Stimulated activated CD4-positive, alpha-beta T cell treated with anti-CD3 and anti-CD28 coated beads, Interleukin-15, amount 100 ng/mL, for 1 hour (primary cell): ENCODE measurements around the gene CELF4.

Source experiments
- DNase-seq, 2 donors: peaks; one replicate each; pipeline ENCODE4 v3.0.0-alpha.2; 2020; ENCODE audit warnings: low read depth in 1 of 2, low spot score in 1 of 2

CELF4 gene

DNA sequence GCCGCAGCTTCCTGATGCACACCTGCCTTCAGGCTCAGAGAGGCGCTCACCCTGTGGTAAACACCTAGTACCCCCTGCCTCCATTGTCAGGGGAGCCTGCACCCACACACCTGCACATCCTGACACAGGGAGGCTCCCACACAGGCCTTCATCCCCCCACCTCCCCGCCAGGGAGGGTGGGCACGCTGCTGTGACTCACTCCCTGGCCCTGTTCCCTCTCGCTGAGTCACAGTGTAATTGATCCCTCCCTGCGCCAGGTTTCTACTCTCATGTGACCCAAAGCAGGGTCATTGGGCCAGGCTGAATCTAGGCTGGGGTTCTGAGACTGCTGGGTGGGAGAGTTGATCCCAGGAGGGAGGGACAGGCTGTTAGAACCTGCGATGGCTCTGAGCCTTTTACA is 8.5 kb upstream of the CELF4 start:
- DNase-seq: no peak

- DNase-seq: no peak
Observed at GRCh38 chr18:37572736-37573135, 7.1 kb upstream of the CELF4 start.

GRCh38 chr18:37571266-37571665 is 5.7 kb upstream of the CELF4 start:
- DNase-seq: no peak

GRCh38 chr18:37570336-37570930 is 4.8 kb upstream of the CELF4 start:
- DNase-seq: no peak

DNA sequence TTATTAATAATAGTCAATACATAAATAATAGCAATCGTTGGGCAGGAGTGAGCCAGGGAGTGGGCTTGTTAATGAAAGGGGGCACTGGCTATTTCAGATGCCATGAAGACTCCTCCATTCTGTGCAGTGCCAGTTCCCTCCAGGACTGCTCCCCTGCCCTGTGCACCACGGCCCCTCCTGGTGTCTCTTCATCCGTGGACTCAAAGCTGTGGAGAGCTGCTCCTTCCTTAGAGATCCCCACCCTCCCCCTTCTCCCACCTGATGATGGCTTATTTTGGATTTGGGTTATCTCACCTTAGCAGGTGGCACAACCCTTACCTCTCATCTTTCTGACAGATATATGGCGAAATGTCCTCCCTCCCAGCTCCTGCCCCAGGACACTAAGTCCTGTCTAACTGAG is 3.1 kb upstream of the CELF4 start:
- DNase-seq: no peak

- no peak for DNase-seq
Observed at GRCh38 chr18:37567994-37568359, 2.4 kb upstream of the CELF4 start.

DNA sequence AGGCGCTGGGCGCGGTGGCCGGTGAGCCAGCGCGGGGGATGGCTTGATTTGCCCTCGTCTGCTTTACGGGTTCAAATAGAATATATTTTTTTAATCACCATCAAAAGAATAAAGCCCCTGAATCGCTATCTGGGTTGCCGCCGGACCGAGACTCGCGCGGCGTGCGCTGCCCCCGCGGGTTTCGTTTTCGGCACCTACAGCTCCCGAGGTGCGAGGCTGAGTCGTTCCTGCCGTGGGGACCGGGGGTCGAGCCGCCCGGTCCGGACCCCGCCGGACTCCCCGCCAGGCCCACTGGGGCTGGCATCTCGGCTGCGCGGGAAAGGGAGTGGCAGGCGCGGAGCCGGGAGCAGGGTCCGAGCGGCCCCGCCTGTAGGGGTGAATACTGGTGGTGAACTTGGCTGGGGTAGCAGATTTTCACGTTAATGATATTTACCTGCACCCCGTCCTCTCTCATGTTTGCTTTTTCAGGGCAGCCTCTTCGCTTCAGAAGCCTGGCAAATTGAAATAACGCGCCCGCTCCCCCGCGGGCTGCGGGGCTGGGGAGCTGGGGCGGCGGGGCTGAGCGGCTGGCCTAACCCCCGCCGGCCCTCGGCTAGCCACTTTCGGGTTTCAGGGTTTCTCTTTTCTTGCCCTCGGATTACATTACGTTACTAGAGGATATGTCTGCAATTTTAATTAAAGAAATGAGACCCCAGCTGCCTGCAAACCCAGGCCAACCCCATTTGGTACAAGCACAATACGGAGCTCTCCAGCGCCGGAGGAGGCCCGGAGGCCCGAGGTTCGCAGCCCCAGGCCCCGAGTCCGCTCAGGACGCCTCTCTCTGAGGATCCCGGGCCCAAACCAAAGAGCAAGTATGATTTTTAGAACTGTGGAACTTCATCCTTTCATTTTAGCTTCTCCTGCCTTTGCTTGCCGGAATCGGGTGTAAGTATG is 1.7 kb upstream of the CELF4 start:
- DNase-seq: no peak

DNA sequence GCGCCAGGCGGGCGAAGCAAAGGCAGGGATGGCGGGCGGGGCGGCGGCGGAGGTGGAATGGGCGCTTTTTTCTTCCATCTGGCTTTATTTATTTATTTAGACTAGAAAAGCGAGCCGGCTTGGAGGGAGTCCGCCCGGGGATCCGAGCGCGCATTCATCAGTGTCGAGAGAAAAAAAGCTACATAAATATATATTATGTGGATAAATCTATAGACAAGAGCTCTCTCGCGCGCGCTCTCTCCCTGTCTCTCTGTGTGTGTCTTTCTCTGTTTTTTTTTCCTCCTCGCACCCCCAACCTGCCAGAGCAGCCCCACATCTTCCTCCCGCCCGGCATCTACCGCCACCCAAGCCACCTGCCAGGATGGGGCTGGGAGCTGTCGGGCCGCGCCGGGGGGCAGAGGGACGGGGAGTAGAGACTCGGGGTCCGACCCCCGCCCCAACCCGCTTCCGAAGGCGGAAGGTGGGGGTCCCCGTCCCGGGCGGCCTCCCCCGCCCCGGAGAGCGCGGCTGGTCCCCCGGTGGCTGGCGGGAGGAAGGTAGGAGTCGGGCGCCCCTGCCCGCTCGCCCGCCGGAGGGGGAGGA is 972 bp upstream of the CELF4 start:
- DNase-seq: no peak

DNA sequence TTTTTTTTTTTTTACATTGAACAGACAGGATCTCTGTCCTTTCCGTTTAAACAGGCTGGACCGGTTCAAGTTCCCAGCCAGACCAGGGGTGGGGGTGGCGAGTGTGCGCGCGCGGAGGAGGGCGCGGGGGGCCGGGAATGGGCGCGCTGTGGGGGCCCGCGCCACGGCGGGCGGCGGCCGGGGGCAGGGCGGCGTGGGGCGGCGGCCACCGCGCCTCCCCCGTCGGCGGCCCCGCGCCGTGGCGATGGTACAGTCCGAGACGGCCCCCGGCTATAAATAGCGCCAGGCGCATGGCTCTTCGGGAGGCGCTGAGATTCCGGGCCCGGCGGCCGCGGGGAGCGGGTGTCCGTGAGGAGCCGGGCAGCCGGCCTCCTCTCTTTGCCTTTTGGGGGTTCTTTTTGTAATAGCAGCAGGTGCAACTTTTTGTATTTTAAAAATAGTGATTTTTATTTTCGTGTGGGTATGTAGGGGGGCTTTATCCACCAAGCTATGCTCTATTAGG is 430 bp upstream of the CELF4 start:
- DNase-seq: no peak

DNA sequence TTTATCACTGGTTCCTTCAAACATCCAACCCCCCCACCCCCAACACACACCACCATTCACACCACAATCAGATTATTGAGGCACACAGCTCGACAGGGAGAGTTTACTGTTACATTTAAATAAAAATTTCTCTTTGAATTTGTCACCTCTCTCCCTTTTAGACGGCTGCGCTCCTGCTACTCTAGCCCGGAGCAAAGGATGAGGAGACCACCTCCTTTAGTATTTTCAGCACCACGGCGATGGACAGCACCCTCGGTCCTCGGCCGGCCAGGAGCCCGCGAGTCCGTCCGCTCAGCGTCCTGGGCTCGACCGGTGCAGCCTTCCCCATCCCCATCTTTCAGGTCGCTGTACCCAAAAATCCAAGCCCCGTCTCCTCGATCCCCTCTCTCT is 892 bp downstream of the CELF4 start:
- DNase-seq: no peak

DNA sequence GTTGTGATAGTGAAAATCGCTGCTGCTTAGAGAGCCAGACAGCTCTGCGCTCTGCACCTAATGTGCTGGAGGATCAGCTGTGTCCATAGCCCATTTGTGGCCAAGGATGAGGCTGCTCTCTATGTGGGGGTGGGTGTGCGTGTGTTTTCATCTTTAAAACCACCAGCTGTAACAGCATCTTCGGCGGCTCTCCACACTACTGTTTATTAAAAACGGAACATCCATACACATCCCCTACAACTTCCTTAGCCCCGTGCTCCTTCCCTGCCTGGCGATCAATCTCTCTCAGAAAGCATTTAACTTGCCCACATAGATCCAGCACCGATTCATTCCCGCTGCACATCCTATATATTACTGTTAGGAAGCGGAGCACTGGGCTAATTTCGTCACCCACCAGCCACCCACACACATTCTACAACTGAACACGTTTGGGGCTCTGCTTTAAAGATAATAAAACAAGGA is 1.6 kb downstream of the CELF4 start:
- DNase-seq: no peak

GRCh38 chr18:37561986-37562385 is 3.6 kb downstream of the CELF4 start:
- no peak for DNase-seq

DNA sequence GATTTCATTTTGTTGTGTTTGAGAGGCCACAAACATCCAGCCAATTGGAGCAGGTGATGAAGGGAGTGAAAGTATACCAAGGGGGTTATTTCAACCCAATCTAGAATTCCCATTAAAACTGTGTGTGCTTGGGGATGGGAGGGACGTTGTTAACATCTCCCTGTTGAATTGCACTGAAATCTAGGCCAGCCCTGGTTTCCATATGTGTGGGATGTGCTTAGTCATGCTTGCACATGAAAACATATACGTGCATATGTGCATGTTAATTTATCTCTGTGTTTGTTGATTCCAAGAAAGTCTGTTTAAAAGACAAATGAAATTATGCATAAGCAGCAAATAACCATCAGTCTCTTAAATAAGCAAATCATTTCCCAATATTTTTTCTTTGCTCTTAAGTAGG is 5.6 kb downstream of the CELF4 start:
- DNase-seq: no peak

GRCh38 chr18:37559194-37559593 is 6.4 kb downstream of the CELF4 start:
- no peak for DNase-seq

DNA sequence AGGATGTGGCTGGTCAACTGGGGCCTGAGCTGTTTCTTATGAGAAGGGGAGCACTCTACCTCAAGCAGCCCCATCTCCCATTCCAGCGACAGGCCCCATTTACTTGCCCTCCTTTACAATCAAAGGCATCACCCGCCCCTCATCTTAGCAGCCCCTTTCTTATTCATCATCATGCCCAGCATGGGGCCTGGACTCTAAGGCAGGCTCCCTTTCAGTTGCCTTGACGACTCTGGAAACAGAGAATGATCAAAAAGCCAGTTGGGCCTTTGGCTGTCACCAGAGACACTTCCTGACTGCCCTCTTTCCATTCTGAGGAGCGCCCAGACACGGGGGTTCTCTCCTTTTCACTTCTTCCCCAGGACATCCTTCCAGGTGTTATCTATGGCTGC is 11.2 kb downstream of the CELF4 start:
- DNase-seq: no peak

DNA sequence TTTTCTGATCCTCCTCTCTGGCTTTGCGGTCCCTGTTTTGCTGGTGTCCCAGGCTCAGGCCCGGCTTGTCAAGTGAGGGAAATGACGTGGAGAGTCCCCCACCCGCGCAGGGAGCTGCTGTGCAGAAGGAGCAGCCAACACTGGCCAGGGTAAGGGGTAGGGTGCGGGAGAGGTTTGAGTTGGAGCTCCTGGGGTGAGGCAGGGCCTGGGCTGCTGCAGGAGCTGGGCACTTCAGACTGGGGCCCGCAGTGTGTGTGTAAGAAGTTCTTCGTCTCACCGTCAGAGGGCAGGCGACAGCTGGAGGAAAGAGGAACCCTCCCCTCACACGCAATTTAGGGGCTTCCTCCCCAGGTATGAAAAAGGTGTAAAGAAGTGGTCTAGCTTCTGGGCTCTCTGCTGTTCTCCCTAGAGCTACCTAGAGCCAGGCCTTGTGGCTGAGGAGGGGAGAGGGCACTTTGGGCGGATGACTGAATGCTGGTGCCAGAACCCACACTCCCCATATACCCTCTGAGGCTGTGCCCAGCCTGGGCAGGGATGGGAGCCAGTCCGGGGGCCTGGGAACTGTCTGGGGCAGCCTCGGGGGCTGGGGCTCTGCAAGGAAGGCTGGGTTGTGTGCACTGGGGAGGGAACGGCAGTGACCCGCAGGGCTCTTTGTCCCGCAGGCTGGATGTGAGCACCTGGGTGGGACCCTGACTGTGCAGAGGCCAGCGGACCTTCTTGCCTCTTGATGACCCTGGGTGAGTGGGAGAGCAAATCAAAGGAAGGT is 11.8 kb downstream of the CELF4 start:
- no peak for DNase-seq

- no peak for DNase-seq
Observed at GRCh38 chr18:37552286-37552685, 13.3 kb downstream of the CELF4 start.

GRCh38 chr18:37551846-37552245 is 13.8 kb downstream of the CELF4 start:
- DNase-seq: no peak

DNA sequence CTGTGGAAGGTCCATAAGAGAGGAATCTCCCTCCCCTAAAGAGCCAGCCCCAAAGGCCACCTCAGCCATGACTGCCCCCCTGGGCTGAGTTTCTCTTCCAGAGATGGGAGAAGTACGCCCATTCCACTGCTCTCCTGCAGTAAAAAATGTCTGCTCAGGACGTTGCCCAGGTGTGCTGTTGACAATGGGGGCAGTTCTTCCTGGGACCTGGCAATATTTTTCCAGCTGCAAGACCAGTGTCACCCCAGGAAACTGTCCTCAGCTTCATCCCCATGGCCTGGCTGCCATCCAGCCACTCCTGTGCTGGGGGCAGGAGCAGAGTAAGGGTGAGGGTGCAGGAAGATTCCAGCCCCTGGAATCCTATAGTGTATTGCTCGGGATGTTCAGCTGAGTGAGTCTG is 14.3 kb downstream of the CELF4 start:
- DNase-seq: no peak

DNA sequence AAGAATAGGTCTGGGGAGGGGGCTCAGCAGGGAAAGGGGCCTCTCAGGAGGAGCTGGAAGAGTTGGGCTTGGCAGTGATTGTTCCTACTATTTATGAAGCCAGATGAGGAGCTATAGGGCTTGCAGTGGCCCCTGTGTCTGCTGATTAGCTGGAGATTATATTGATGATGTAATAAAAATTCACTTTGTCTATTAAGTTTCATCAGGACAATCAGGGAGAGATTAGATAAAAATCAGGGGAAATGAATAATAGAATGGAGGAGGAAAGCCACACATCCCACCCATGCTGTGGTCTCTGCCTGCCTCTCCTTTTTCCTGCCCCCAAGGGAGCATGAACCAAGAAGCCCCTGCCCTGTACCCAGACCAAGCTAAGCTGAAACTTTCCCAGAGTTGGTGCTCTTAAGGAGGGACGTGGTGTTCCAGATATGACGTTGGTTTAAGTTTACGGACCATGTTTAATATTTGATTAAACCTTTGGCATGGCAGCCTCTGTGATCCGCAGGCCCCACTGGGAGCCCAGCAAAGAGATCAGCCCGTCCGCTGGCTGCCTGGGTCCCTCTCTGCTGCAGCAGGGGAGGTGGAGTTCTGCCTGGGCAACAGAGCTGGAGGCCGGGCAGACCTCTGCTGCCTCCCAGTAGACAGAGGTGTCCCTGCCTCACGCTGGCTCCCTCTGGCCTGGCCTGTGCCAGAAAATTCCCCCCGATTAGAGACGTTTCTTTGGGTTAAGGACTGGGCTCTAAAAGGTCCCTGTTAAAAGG is 15.3 kb downstream of the CELF4 start:
- no peak for DNase-seq
